CD8-positive, alpha-beta memory T cell (primary cell): ENCODE data around the gene NT5C3B. TPM values are rescaled to one million over a fixed set of nuclear protein-coding genes. Genes with fewer than 3 reads are reported as not detected.
"Not testable (repeated sequence)": the region's sequence is repeated elsewhere in the genome, so short reads cannot be mapped to it uniquely, and the experiment has no call there.

Experiments used
- CTCF ChIA-PET: fragments of 350-600 bp; sonication (Branson Sonifier 250); formaldehyde crosslinking; loops from one replicate; lab custom pipeline; 2021; ENCODE audit warnings: antibody characterized with exemption; lab: Charles Lee
- POLR2A ChIA-PET: fragments of 350-600 bp; sonication (Branson Sonifier 250); formaldehyde crosslinking; loops from one replicate; lab custom pipeline; 2021; ENCODE audit warnings: antibody characterized with exemption; lab: Charles Lee
- DNase-seq, 5 donors: peaks; one replicate each; pipeline versions ENCODE4 v3.0.0 to v3.0.0-alpha.2; 2020 to 2022; ENCODE audit warnings: mixed read lengths in 1 of 5
- H3K27ac ChIP-seq: one replicate; pipeline ENCODE4 v1.7.0; 2013; ENCODE audit warnings: low read depth, mild to moderate bottlenecking, low read length, moderate library complexity
- H3K27me3 ChIP-seq: 2 replicates; pipeline ENCODE4 v1.7.0; 2013; ENCODE audit warnings: low read length, mild to moderate bottlenecking; ENCODE audit not compliant: insufficient read depth, poor library complexity, severe bottlenecking
- H3K36me3 ChIP-seq: 2 replicates; pipeline ENCODE4 v1.7.0; 2013; ENCODE audit warnings: mild to moderate bottlenecking, low read length, moderate library complexity; ENCODE audit not compliant: insufficient read depth
- H3K4me1 ChIP-seq: 2 replicates; pipeline ENCODE4 v1.7.0; 2013; ENCODE audit warnings: mild to moderate bottlenecking, low read length, moderate library complexity; ENCODE audit not compliant: insufficient read depth
- H3K4me3 ChIP-seq: 2 replicates; pipeline ENCODE4 v1.7.0; 2013; ENCODE audit warnings: mild to moderate bottlenecking, low read length
- H3K9me3 ChIP-seq: 2 replicates; pipeline ENCODE4 v1.7.0; 2013; ENCODE audit warnings: mild to moderate bottlenecking, low read length
- H3K27ac Mint-ChIP-seq, 8 donors: one replicate each; pipeline ENCODE4 v1.8.0; 2020 to 2021; ENCODE audit warnings: mixed read lengths in 8 of 8, mild to moderate bottlenecking in 6 of 8, inconsistent platforms in 3 of 8, moderate library complexity in 3 of 8
- H3K27me3 Mint-ChIP-seq, 2 donors: one replicate each; pipeline ENCODE4 v1.8.0; 2020 to 2021; ENCODE audit warnings: mixed read lengths in 2 of 2, mild to moderate bottlenecking in 1 of 2, moderate library complexity in 1 of 2
- H3K36me3 Mint-ChIP-seq, 3 donors: one replicate each; pipeline ENCODE4 v1.8.0; 2020 to 2021; ENCODE audit warnings: mixed read lengths in 3 of 3, inconsistent platforms in 1 of 3, mild to moderate bottlenecking in 1 of 3
- H3K4me1 Mint-ChIP-seq, 3 donors: one replicate each; pipeline ENCODE4 v1.8.0; 2020 to 2021; ENCODE audit warnings: mixed read lengths in 3 of 3, inconsistent platforms in 1 of 3, mild to moderate bottlenecking in 1 of 3
- H3K4me3 Mint-ChIP-seq, 7 donors: one replicate each; pipeline ENCODE4 v1.8.0; 2020 to 2021; ENCODE audit warnings: mixed read lengths in 7 of 7, mild to moderate bottlenecking in 6 of 7, moderate library complexity in 4 of 7, inconsistent platforms in 2 of 7
- H3K9me3 Mint-ChIP-seq, 5 donors: one replicate each; pipeline ENCODE4 v1.8.0; 2020 to 2022; ENCODE audit warnings: mixed read lengths in 5 of 5, mild to moderate bottlenecking in 3 of 5, moderate library complexity in 2 of 5, inconsistent platforms in 1 of 5
- polyA plus RNA-seq: library from polyadenylated mRNA; unstranded; fragments of 300-500 nt; fragmentation: Illumina TruSeq; gene quantifications from one replicate; pipeline ENCODE4 v1.2.3, GENCODE V29; 2021
- total RNA-seq, 2 experiments: library from RNA; stranded (reverse); gene quantifications; one replicate each; pipeline ENCODE4 v1.2.3, GENCODE V29; 2021

The NT5C3B gene
- total and polyA plus RNA-seq, 3 experiments from 2014 or later = 45.0 to 50.2 (median 48.5) TPM

DNA sequence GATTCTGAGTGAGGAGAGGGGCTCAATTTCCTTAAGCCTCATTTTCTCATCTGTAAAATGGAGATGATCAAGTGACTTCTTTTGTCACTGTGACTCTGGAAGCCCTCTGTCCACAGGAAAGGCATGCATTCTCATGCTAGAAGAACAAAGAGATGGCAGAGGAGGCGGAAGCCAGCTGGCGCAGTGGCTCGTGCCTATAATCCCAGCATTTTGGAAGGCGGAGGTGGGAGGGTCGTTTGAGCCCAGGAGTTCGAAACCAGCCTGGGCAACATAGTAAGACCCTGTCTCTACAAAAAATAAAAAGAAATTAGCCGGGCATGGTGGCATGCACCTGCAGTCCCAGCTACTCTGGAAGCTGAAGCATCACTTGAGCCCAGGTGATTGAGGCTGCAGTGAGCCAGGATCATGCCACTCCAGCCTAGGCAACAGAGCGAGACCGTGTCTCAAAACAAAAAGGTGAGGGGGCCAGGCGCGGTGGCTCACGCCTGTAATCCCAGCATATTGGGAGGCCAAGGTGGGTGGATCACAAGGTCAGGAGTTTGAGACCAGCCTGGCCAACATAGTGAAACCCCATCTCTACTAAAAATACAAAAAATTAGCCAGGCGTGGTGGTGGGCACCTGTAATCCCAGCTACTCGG is 59.7 kb downstream of the NT5C3B start:
- H3K36me3 ChIP-seq, H3K36me3 Mint-ChIP-seq, H3K27me3 ChIP-seq, H3K4me1 ChIP-seq, POLR2A ChIA-PET, H3K27ac Mint-ChIP-seq, DNase-seq, H3K27ac ChIP-seq, H3K9me3 Mint-ChIP-seq, H3K4me3 ChIP-seq, H3K4me1 Mint-ChIP-seq, H3K4me3 Mint-ChIP-seq, H3K9me3 ChIP-seq: not testable (repeated sequence)
- CTCF ChIA-PET = interaction anchor here (1.3 kb wide), 1 partner anchor 26 kb away, joined by 4 read pairs; no protein-coding TSS in a partner anchor
- H3K27me3 Mint-ChIP-seq = peaks cover 3 to 22% of the 10 kb centered on the region in 2 donors

DNA sequence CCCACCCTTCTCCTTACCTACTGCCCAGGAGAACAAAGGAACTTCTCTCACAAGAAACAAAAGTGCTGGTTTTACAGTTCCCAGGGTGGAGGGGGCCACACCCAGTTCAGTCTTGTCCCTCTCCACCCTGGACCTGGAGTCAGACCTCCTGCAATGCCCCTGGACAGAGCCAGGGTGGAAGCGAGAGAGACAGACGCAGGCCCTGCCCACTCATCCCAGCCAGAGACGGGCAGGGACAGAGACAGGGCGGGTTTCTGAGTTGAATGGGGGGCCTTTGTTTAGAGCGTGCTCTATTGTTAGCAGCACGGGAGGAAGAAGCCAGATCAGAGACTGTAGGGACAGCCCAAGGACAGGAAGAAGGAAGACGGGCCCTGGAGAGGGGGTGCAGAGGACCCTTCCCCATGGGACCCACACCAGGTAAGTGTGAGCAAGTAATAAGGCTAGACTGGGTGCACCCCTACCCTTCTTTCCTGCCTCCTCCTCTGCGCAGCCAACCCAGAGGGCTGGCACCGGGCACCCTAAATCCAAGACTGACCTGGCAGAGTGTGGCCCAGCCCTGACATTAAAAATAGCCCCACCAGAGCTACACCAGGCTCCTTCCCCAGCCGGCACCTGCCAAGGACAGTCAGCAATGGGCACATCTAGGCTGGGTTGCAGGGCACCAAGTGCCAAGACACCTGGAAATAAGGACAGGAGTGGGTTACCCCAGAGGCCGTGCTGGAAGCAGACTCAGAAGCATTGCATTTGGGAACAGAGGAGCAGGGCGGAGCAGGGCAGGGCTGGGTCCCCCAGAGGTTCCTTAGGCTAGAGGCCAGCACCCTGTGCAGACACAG is 60.4 kb downstream of the NT5C3B start:
- H3K9me3 Mint-ChIP-seq = peaks cover 0 to 2% (median 0%) of the 10 kb centered on the region in 5 donors
- H3K36me3 ChIP-seq = no peaks in the 10 kb centered on the region
- no peaks in the 10 kb centered on the region for H3K27me3 ChIP-seq

More for the DNA sequence above, 60.4 kb downstream of the NT5C3B start:
- CTCF ChIA-PET = interaction anchor here (1.2 kb wide), 1 partner anchor 11 kb away, joined by 3 read pairs; no protein-coding TSS in a partner anchor
- H3K27me3 Mint-ChIP-seq = peaks cover 2 to 22% of the 10 kb centered on the region in 2 donors
- no peaks in the 10 kb centered on the region for H3K4me1 Mint-ChIP-seq
- H3K4me1 ChIP-seq = no peaks in the 10 kb centered on the region
- no peak overlapping the region for H3K4me3 ChIP-seq
- H3K9me3 ChIP-seq = no peaks in the 10 kb centered on the region
- no peak for DNase-seq
- H3K27ac Mint-ChIP-seq = no peak overlapping the region
- POLR2A ChIA-PET = no interaction called here
- no peaks in the 10 kb centered on the region for H3K36me3 Mint-ChIP-seq
- no peak overlapping the region for H3K4me3 Mint-ChIP-seq
- no peak overlapping the region for H3K27ac ChIP-seq

Other genes starting within 250 kb of the NT5C3B start
- gene KRT14, start 249.3 kb downstream of the NT5C3B start, total RNA-seq = not detected
- not detected for gene KRT14, start 249.3 kb downstream of the NT5C3B start, polyA plus RNA-seq
- not detected for gene KRT16, start 223.5 kb downstream of the NT5C3B start, total RNA-seq
- not detected for gene KRT16, start 223.5 kb downstream of the NT5C3B start, polyA plus RNA-seq
- gene KRT17, start 211.7 kb downstream of the NT5C3B start, total RNA-seq = under 1 TPM in 1 of 2 experiments, not detected in 1; 0.35 TPM
- gene KRT17, start 211.7 kb downstream of the NT5C3B start, polyA plus RNA-seq = not detected
- gene EIF1, start 147.3 kb downstream of the NT5C3B start, total RNA-seq = 1,000 to 10,000 TPM; 1,446 to 1,504 TPM
- gene EIF1, start 147.3 kb downstream of the NT5C3B start, polyA plus RNA-seq = 1,526 TPM
- gene GAST, start 123.9 kb downstream of the NT5C3B start, total RNA-seq = not detected
- not detected for gene GAST, start 123.9 kb downstream of the NT5C3B start, polyA plus RNA-seq
- under 1 TPM; 0.13 to 0.18 TPM for gene HAP1, start 101.6 kb downstream of the NT5C3B start, total RNA-seq
- not detected for gene HAP1, start 101.6 kb downstream of the NT5C3B start, polyA plus RNA-seq
- under 1 TPM; 0.33 to 0.35 TPM for gene JUP, start 49.5 kb downstream of the NT5C3B start, total RNA-seq
- gene JUP, start 49.5 kb downstream of the NT5C3B start, polyA plus RNA-seq = not detected
- gene P3H4, start 24.3 kb downstream of the NT5C3B start, total RNA-seq = 1 to 10 TPM; 2.6 to 3.7 TPM
- 5.4 TPM for gene P3H4, start 24.3 kb downstream of the NT5C3B start, polyA plus RNA-seq
- 1 to 10 TPM; 1.4 to 1.5 TPM for gene FKBP10, start 23.2 kb downstream of the NT5C3B start, total RNA-seq
- gene FKBP10, start 23.2 kb downstream of the NT5C3B start, polyA plus RNA-seq = not detected
- not detected for gene KLHL10, start 1.6 kb upstream of the NT5C3B start, total RNA-seq
- gene KLHL10, start 1.6 kb upstream of the NT5C3B start, polyA plus RNA-seq = 0.24 TPM
- 10 to 100 TPM; 24.7 to 26.9 TPM for gene KLHL11, start 29.2 kb upstream of the NT5C3B start, total RNA-seq
- 6.4 TPM for gene KLHL11, start 29.2 kb upstream of the NT5C3B start, polyA plus RNA-seq
- gene ACLY, start 82.7 kb upstream of the NT5C3B start, total RNA-seq = 100 to 1,000 TPM; 188 to 189 TPM
- gene ACLY, start 82.7 kb upstream of the NT5C3B start, polyA plus RNA-seq = 70.6 TPM
- under 1 TPM; 0.53 to 0.57 TPM for gene ODAD4, start 94.4 kb upstream of the NT5C3B start, total RNA-seq
- 0.10 TPM for gene ODAD4, start 94.4 kb upstream of the NT5C3B start, polyA plus RNA-seq
- 10 to 100 TPM; 70.3 to 71.6 TPM for gene CNP, start 130.6 kb upstream of the NT5C3B start, total RNA-seq
- 35.3 TPM for gene CNP, start 130.6 kb upstream of the NT5C3B start, polyA plus RNA-seq
- gene DNAJC7, start 181.2 kb upstream of the NT5C3B start, total RNA-seq = 100 to 1,000 TPM; 111 TPM
- 74.6 TPM for gene DNAJC7, start 181.2 kb upstream of the NT5C3B start, polyA plus RNA-seq
- 10 to 100 TPM; 29.4 to 31.3 TPM for gene NKIRAS2, start 183.9 kb upstream of the NT5C3B start, total RNA-seq
- 33.5 TPM for gene NKIRAS2, start 183.9 kb upstream of the NT5C3B start, polyA plus RNA-seq
- gene C17orf113, start 214.4 kb upstream of the NT5C3B start, total RNA-seq = under 1 TPM; 0.15 to 0.20 TPM
- gene C17orf113, start 214.4 kb upstream of the NT5C3B start, polyA plus RNA-seq = 0.10 TPM